Endothelial cell of umbilical vein (primary cell): ENCODE results near the gene MGAT5. TPM values are rescaled to one million over a fixed set of nuclear protein-coding genes. Genes with fewer than 3 reads are reported as not detected.

Experiments used
- BruUV-seq: library from RNA; stranded (reverse); fragments of 400-500 nt; replicated peaks from 2 replicates; lab custom pipeline; 2021; lab: Mats Ljungman, UMichigan
- CTCF ChIA-PET: fragments of 300-600, 350-600 bp; sonication (Branson Sonifier 250); formaldehyde crosslinking; loops from one replicate; lab custom pipeline; 2021; ENCODE audit warnings: antibody characterized with exemption, inconsistent platforms; lab: Charles Lee
- POLR2A ChIA-PET: fragments of 300-600, 350-600 bp; sonication (Branson Sonifier 250); formaldehyde crosslinking; loops from one replicate; lab custom pipeline; 2021; ENCODE audit warnings: antibody characterized with exemption, inconsistent platforms; lab: Charles Lee
- DNase-seq: peaks from one replicate; pipeline ENCODE4 v3.0.0-alpha.2; 2011; ENCODE audit warnings: low read depth, low spot score
- FAIRE-seq: peaks from 2 replicates; lab custom pipeline; 2011; peaks lifted over from hg19 to GRCh38; lab: Jason Lieb, UNC
- H2AFZ ChIP-seq: 2 replicates; pipeline ENCODE4 v1.6.0; 2012; ENCODE audit warnings: low read depth, low read length, control low read depth, inconsistent platforms
- H3K27ac ChIP-seq: 2 replicates; pipeline ENCODE4 v1.5.1; 2011; ENCODE audit warnings: low read depth, mild to moderate bottlenecking, control low read depth, low read length, moderate library complexity; ENCODE audit not compliant: insufficient read depth
- H3K27me3 ChIP-seq, 2 experiments: 2 replicates each; pipeline versions ENCODE4 v1.6.0 to v1.6.1; 2011; ENCODE audit warnings: low read length in 2 of 2, mixed read lengths in 1 of 2; ENCODE audit not compliant: control insufficient read depth in 2 of 2, insufficient read depth in 2 of 2
- H3K36me3 ChIP-seq, 2 experiments: 2 replicates in 1 of 2; 3 replicates in 1 of 2; pipeline ENCODE4 v1.5.1; 2011; ENCODE audit warnings: low read length in 2 of 2, mild to moderate bottlenecking in 1 of 2, moderate library complexity in 1 of 2; ENCODE audit not compliant: control insufficient read depth in 2 of 2, insufficient read depth in 2 of 2; ENCODE audit errors: extremely low read depth in 1 of 2
- H3K4me1 ChIP-seq: 3 replicates; pipeline ENCODE4 v1.5.1; 2011; ENCODE audit warnings: mild to moderate bottlenecking, low read length; ENCODE audit not compliant: control insufficient read depth, insufficient read depth; ENCODE audit errors: extremely low read depth
- H3K4me2 ChIP-seq: 2 replicates; pipeline ENCODE4 v1.6.1; 2011; ENCODE audit warnings: low read length, control low read depth, mixed read lengths; ENCODE audit not compliant: insufficient read depth
- H3K4me3 ChIP-seq, 3 experiments: fragments of 200-600 bp in 1 of 3; sonication (generic), shearing (Covaris generic) in 1 of 3; replicated peaks in 1 of 3; 2 replicates each; pipeline ENCODE4 v1.5.1; 2011 to 2016; ENCODE audit warnings: control low read depth in 3 of 3, low read length in 3 of 3, mild to moderate bottlenecking in 2 of 3, inconsistent platforms in 1 of 3, low read depth in 1 of 3, moderate library complexity in 1 of 3; ENCODE audit not compliant: insufficient read depth in 1 of 3
- H3K79me2 ChIP-seq: 2 replicates; pipeline ENCODE4 v1.6.0; 2012; ENCODE audit warnings: low read length, inconsistent platforms; ENCODE audit not compliant: control insufficient read depth, insufficient read depth
- H3K9ac ChIP-seq: replicated peaks from 2 replicates; pipeline ENCODE3; 2011; ENCODE audit warnings: low read length, control low read depth; ENCODE audit not compliant: insufficient read depth; ENCODE audit errors: extremely low read depth
- H3K9me1 ChIP-seq: replicated peaks from 3 replicates; pipeline ENCODE4 v1.6.0; 2011; ENCODE audit warnings: mild to moderate bottlenecking, low read length; ENCODE audit not compliant: control insufficient read depth, insufficient read depth; ENCODE audit errors: extremely low read depth
- H3K9me3 ChIP-seq: replicated peaks from 2 replicates; pipeline ENCODE4 v1.5.1; 2012; ENCODE audit warnings: low read length, inconsistent platforms; ENCODE audit not compliant: control insufficient read depth, insufficient read depth
- H4K20me1 ChIP-seq: replicated peaks from 2 replicates; pipeline ENCODE3; 2011; ENCODE audit warnings: mild to moderate bottlenecking, low read length; ENCODE audit not compliant: control insufficient read depth, insufficient read depth; ENCODE audit errors: extremely low read depth
- CTCF ChIP-seq, 2 donors: IDR thresholded peaks; 1 replicate in 1 of 2; 2 replicates in 1 of 2; pipeline ENCODE4 v1.5.1; 2011; ENCODE audit warnings: low read length in 2 of 2, mild to moderate bottlenecking in 2 of 2, moderate library complexity in 2 of 2, control low read depth in 1 of 2, inconsistent platforms in 1 of 2, low read depth in 1 of 2; ENCODE audit not compliant: insufficient read depth in 1 of 2; ENCODE audit errors: extremely low read depth in 1 of 2
- EZH2 ChIP-seq: IDR thresholded peaks from 2 replicates; pipeline ENCODE4 v1.6.1; 2012; ENCODE audit warnings: borderline replicate concordance, low read depth, mild to moderate bottlenecking, moderate library complexity, low read length, inconsistent platforms; ENCODE audit not compliant: severe bottlenecking
- FOS ChIP-seq: IDR thresholded peaks from 2 replicates; pipeline ENCODE4 v1.6.1; 2011; ENCODE audit warnings: mild to moderate bottlenecking, low read length, moderate library complexity, borderline replicate concordance; ENCODE audit not compliant: insufficient read depth
- GATA2 ChIP-seq: IDR thresholded peaks from 2 replicates; pipeline ENCODE4 v1.7.0; 2011; ENCODE audit warnings: low read depth, mild to moderate bottlenecking, moderate library complexity, mixed read lengths, low read length; ENCODE audit not compliant: insufficient read length, insufficient read depth
- JUN ChIP-seq: IDR thresholded peaks from 2 replicates; pipeline ENCODE4 v1.6.1; 2011; ENCODE audit warnings: borderline replicate concordance, low read depth; ENCODE audit not compliant: insufficient read length, insufficient read depth
- MAX ChIP-seq: IDR thresholded peaks from 2 replicates; pipeline ENCODE4 v1.6.1; 2011; ENCODE audit not compliant: insufficient read depth, insufficient read length
- MYC ChIP-seq: IDR thresholded peaks from one replicate; pipeline ENCODE4 v1.6.1; 2011; ENCODE audit warnings: mild to moderate bottlenecking, low read depth, low read length
- POLR2A ChIP-seq: IDR thresholded peaks from 2 replicates; pipeline ENCODE4 v1.6.1; 2012; ENCODE audit warnings: low read depth, mild to moderate bottlenecking, control low read depth, low read length
- POLR2AphosphoS5 ChIP-seq: IDR thresholded peaks from 2 replicates; pipeline ENCODE4 v1.6.1; 2012; ENCODE audit warnings: low read depth, mild to moderate bottlenecking, control low read depth, low read length, moderate library complexity; ENCODE audit not compliant: insufficient read depth
- dilution Hi-C: fragments of 300-500 bp; cut with MboI; formaldehyde crosslinking; loops from one replicate; pipeline ENCODE4 v1.15.0; 2019; ENCODE audit warnings: low sequenced_read_pairs; ENCODE audit not compliant: extremely low pct_ligation_motif_present
- intact Hi-C: fragments of 100-400 bp; cut with micrococcal nuclease; formaldehyde crosslinking; loops from one replicate; pipeline ENCODE4 v1.10.0; 2022
- polyA plus RNA-seq, 4 experiments: library from polyadenylated mRNA; depleted of rRNA in 3 of 4; stranded (reverse) in 3 of 4; unstranded in 1 of 4; fragments of >200 nt; gene quantifications; 2 replicates each; pipeline versions ENCODE4 v1.2.1 to v1.2.3, GENCODE V29; 2011 to 2012; ENCODE audit warnings: missing spikeins in 1 of 4
- total RNA-seq: library from RNA; stranded (reverse); gene quantifications from 2 replicates; pipeline ENCODE4 v1.2.3, GENCODE V29; 2021

The MGAT5 gene
- total and polyA plus RNA-seq, 2 donors (not counting 3 experiments of a cell fraction or from before 2014, with no cell fraction given) = 17.7 to 84.1 TPM

- ChIA-PET CTCF (interaction anchor here (1.4 to 3.5 kb wide), 3 partner anchors 13 to 89 kb away, joined by 3 to 10 read pairs (median 8); no protein-coding TSS in a partner anchor), POLR2A (no interaction called here)
- Histone ChIP-seq H3K27ac (no peak overlapping the region), H4K20me1 (no peaks in the 10 kb centered on the region), H3K4me3 (no peak overlapping the region), H3K27me3 (no peaks in the 10 kb centered on the region), H2AFZ (no peak overlapping the region), H3K36me3 (no peaks in the 10 kb centered on the region), H3K4me2 (no peak overlapping the region), H3K9me3 (no peaks in the 10 kb centered on the region), H3K79me2 (no peaks in the 10 kb centered on the region), H3K9ac (no peak overlapping the region), H3K4me1 (peaks cover 18% of the 10 kb centered on the region), H3K9me1 (no peaks in the 10 kb centered on the region)
- FAIRE-seq (no peak), DNase-seq (no peak)
- BruUV-seq = no TSS peak
- dilution Hi-C loops = no loop called here
- TF ChIP-seq FOS (no peak), CTCF (IDR thresholded peaks at IDR 0.05; ENCODE audit: extremely low read depth in 1 of 2, insufficient read depth in 1 of 2, low read depth in 1 of 2, low read length in 2 of 2) (no peak), GATA2 (no peak), POLR2AphosphoS5 (no peak), EZH2 (no peak), POLR2A (no peak), JUN (no peak), MAX (no peak), MYC (no peak)
- intact Hi-C loops = no loop called here
Measured at GRCh38 chr2:134361648-134362047, 107.8 kb downstream of the MGAT5 start.
